OCI-LY3 (cell line): ENCODE results near the gene KIAA0513.

Experiments
- H2AFZ ChIP-seq: fragments of 200-600, 300-600 bp; shearing (Covaris generic); 2 replicates; pipeline ENCODE4 v1.6.0; 2014; ENCODE audit warnings: antibody characterized with exemption, low read depth, low read length
- H3K27ac ChIP-seq: fragments of 200-600, 300-600 bp; sonication (generic); 2 replicates; pipeline ENCODE4 v1.5.1; 2014; ENCODE audit warnings: mild to moderate bottlenecking, low read length, moderate library complexity, mixed read lengths
- H3K27me3 ChIP-seq: fragments of 200-600, 300-600 bp; sonication (generic); 2 replicates; pipeline ENCODE4 v1.6.1; 2014; ENCODE audit warnings: low read depth, low read length, mixed read lengths
- H3K36me3 ChIP-seq: fragments of 200-600, 300-600 bp; sonication (generic); replicated peaks from 2 replicates; pipeline ENCODE3; 2014; ENCODE audit warnings: low read depth, low read length, mixed read lengths
- H3K4me1 ChIP-seq: fragments of 300-600, 200-600 bp; sonication (generic); 2 replicates; pipeline ENCODE4 v1.6.1; 2014; ENCODE audit warnings: low read length, mixed read lengths
- H3K4me2 ChIP-seq: fragments of 200-600, 300-600 bp; sonication (generic); 2 replicates; pipeline ENCODE4 v1.6.1; 2014; ENCODE audit warnings: low read length, mixed read lengths
- H3K4me3 ChIP-seq: fragments of 300-600, 200-600 bp; sonication (generic); 2 replicates; pipeline ENCODE4 v1.5.1; 2014; ENCODE audit warnings: antibody characterized with exemption, mild to moderate bottlenecking, low read length, moderate library complexity
- H3K79me2 ChIP-seq: fragments of 300-600, 200-600 bp; shearing (Covaris generic); 2 replicates; pipeline ENCODE4 v1.6.1; 2014; ENCODE audit warnings: mild to moderate bottlenecking, low read length, mixed read lengths
- H3K9ac ChIP-seq: fragments of 300-600, 200-600 bp; shearing (Covaris generic); 2 replicates; pipeline ENCODE4 v1.6.0; 2014; ENCODE audit warnings: mild to moderate bottlenecking, low read length, moderate library complexity
- H3K9me3 ChIP-seq: fragments of 200-600, 300-600 bp; shearing (Covaris generic); 2 replicates; pipeline ENCODE4 v1.6.1; 2014; ENCODE audit warnings: low read length, mixed read lengths; ENCODE audit not compliant: insufficient read depth
- H4K20me1 ChIP-seq: fragments of 200-600, 300-600 bp; sonication (generic); 2 replicates; pipeline ENCODE4 v1.6.1; 2016; ENCODE audit warnings: low read length, mixed read lengths; ENCODE audit not compliant: insufficient read depth
- EZH2phosphoT487 ChIP-seq: fragments of 200-600 bp; shearing (Covaris generic); IDR thresholded peaks from 2 replicates; pipeline ENCODE4 v1.6.1; 2018; ENCODE audit warnings: antibody characterized with exemption, mixed run types, low read depth
- TF ChIP-seq, protein P1 (sequence below): fragments of 200-600, 300-600 bp; sonication (generic); IDR thresholded peaks from 2 replicates; pipeline ENCODE4 v1.5.1; 2014; ENCODE audit warnings: antibody characterized with exemption, low read length, low read depth

Gene KIAA0513

DNA sequence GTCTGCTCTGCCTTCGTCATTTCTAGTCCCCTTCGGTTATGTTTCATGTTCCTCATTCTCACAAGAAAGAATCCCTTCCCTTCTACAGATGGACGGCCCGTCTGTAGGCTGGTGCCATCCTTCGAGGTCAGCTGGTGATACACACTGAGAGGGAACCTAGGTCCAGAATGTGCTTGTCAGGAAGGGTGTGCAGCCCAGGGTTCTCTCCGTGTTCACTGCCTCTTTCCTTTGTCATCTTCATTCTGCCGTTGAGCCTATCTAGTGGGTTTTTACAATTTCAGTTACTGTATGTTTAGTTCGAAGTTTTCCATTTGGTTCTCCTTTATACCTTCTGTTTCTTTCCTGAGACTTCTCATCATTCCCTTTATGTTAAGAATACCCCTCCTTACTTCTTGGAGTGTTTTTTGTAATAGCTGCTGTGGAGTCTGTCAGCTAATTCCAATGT is 18.9 kb downstream of the KIAA0513 start:
- no peaks in the 10 kb centered on the region for H3K36me3 ChIP-seq
- no peaks in the 10 kb centered on the region for H4K20me1 ChIP-seq
- peaks cover 47% of the 10 kb centered on the region for H3K27me3 ChIP-seq
- H2AFZ ChIP-seq, result no peak overlapping the region
- no peak overlapping the region for H3K4me2 ChIP-seq
- no peaks in the 10 kb centered on the region for H3K9me3 ChIP-seq
- no peak overlapping the region for H3K9ac ChIP-seq
- H3K4me3 ChIP-seq, result no peak overlapping the region
- TF ChIP-seq, protein P1, sequence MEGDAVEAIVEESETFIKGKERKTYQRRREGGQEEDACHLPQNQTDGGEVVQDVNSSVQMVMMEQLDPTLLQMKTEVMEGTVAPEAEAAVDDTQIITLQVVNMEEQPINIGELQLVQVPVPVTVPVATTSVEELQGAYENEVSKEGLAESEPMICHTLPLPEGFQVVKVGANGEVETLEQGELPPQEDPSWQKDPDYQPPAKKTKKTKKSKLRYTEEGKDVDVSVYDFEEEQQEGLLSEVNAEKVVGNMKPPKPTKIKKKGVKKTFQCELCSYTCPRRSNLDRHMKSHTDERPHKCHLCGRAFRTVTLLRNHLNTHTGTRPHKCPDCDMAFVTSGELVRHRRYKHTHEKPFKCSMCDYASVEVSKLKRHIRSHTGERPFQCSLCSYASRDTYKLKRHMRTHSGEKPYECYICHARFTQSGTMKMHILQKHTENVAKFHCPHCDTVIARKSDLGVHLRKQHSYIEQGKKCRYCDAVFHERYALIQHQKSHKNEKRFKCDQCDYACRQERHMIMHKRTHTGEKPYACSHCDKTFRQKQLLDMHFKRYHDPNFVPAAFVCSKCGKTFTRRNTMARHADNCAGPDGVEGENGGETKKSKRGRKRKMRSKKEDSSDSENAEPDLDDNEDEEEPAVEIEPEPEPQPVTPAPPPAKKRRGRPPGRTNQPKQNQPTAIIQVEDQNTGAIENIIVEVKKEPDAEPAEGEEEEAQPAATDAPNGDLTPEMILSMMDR, result no peak
- no peak for TF ChIP-seq EZH2phosphoT487
- no peak overlapping the region for H3K27ac ChIP-seq
- no peaks in the 10 kb centered on the region for H3K4me1 ChIP-seq
- no peaks in the 10 kb centered on the region for H3K79me2 ChIP-seq

DNA sequence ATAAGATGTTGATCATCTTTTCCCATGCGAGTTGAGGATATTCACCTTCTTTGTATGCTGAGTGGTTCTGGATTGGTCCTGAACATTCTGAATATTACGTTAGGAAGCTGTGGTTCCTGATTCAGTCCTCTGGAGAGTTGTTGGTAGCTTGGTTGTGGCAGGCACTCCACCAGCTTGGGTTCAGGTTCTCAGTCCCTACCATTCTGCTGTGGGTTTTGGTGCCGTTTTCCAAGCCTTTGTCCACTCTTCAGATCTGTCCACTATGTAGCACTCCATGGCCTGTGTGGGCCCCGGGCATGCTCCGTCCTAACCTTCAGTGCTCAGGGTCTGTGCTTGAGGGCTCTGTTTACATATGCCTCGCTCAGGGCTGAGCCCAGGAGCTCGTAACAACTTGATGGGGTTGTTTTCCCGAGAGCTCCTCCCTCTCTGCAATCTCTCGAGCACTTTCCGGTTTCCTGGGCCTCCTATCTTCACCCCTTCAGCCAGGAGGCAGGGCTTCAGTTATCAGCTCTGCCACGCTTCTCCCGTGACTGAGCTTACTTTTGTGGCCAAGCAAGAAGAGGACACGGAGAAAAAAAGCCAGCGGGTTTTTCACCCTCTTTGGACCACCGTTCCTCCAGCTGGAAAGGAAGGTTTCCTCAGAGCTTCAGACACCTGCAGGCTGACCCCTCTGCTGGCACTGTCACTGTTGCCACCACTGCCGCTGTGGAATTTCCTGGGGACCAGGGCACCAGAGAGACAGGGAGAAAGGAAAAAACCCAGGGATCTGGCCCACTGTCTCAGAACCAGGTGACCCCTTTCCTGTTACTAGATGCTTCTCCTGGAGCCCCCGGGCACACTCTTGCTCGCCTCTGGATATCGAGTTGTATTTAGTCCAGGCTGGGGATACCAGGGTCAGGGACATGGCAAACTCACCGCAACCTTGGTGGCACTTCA is 19.6 kb downstream of the KIAA0513 start:
- no peak overlapping the region for H3K9ac ChIP-seq
- no peaks in the 10 kb centered on the region for H3K9me3 ChIP-seq
- TF ChIP-seq, protein P1, result no peak
- no peak for TF ChIP-seq EZH2phosphoT487
- no peak overlapping the region for H3K4me2 ChIP-seq
- no peaks in the 10 kb centered on the region for H3K79me2 ChIP-seq
- no peaks in the 10 kb centered on the region for H3K36me3 ChIP-seq
- H3K27me3 ChIP-seq, result peaks cover 43% of the 10 kb centered on the region
- no peak overlapping the region for H3K27ac ChIP-seq
- no peaks in the 10 kb centered on the region for H3K4me1 ChIP-seq
- no peak overlapping the region for H3K4me3 ChIP-seq
- H4K20me1 ChIP-seq, result no peaks in the 10 kb centered on the region
- H2AFZ ChIP-seq, result no peak overlapping the region

GRCh38 chr16:85047867-85048455 is 20.4 kb downstream of the KIAA0513 start:
- no peak overlapping the region for H3K4me2 ChIP-seq
- no peak overlapping the region for H3K9ac ChIP-seq
- no peak overlapping the region for H3K27ac ChIP-seq
- H3K4me1 ChIP-seq, result no peaks in the 10 kb centered on the region
- no peak overlapping the region for H3K4me3 ChIP-seq
- H3K79me2 ChIP-seq, result no peaks in the 10 kb centered on the region
- H3K36me3 ChIP-seq, result no peaks in the 10 kb centered on the region
- H3K27me3 ChIP-seq, result peaks cover 37% of the 10 kb centered on the region
- no peaks in the 10 kb centered on the region for H3K9me3 ChIP-seq
- no peak overlapping the region for H2AFZ ChIP-seq
- TF ChIP-seq, protein P1, result no peak
- TF ChIP-seq EZH2phosphoT487, result no peak
- H4K20me1 ChIP-seq, result no peaks in the 10 kb centered on the region

DNA sequence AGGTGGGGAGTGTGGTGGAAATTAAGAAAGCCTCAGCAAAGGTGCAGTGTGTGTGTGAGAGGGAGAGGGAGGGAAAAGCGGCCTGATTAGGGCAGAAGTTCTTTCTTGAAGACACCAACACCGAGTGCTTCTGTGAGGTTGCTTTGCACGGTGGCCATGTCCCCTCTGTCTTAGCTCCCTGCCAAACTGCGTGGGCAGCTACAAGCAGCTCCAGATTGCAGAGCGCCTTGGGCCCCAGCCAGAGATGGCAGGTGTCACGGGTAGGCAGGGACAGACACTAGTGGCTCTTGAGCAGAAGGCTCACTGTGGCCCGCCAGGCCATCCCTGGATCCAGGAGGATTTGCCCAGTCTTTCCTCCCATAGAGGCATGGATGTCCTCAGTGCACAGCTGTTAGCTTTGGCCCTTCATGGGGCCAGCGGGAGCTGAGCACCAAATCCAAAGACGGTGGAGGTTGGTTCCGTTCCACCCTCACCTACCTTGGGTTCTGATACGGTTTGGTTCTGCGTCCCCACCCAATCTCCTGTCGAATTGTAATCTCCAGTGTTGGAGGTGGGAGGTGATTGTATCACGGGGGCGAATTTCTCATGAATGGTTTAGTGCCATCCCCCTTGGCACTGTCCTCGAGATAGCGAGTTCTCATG is 21.4 kb downstream of the KIAA0513 start:
- no peak overlapping the region for H3K4me3 ChIP-seq
- TF ChIP-seq EZH2phosphoT487, result no peak
- TF ChIP-seq, protein P1, result no peak
- no peak overlapping the region for H3K27ac ChIP-seq
- no peak overlapping the region for H3K9ac ChIP-seq
- no peak overlapping the region for H3K4me2 ChIP-seq
- no peaks in the 10 kb centered on the region for H3K36me3 ChIP-seq
- no peaks in the 10 kb centered on the region for H4K20me1 ChIP-seq
- no peaks in the 10 kb centered on the region for H3K4me1 ChIP-seq
- H3K27me3 ChIP-seq, result peaks cover 39% of the 10 kb centered on the region
- no peaks in the 10 kb centered on the region for H3K79me2 ChIP-seq
- H3K9me3 ChIP-seq, result no peaks in the 10 kb centered on the region
- no peak overlapping the region for H2AFZ ChIP-seq
